Left colon (tissue), 2 donors: ENCODE results near the gene TMEM182. TPM values are rescaled to one million over a fixed set of nuclear protein-coding genes. Genes with fewer than 3 reads are reported as not detected.

Source experiments
- ATAC-seq: fragments of 200-7000 bp; cut with Tn5 transposase; one replicate; pipeline ENCODE4 v1.9.1; 2020; ENCODE audit warnings: mild to moderate bottlenecking, moderate library complexity
- DNase-seq, 2 donors: peaks; one replicate each; pipeline ENCODE4 v3.0.0-alpha.2; 2020
- intact Hi-C, 2 donors: fragments of 100-400 bp; cut with DNase I in 1 of 2; cut with micrococcal nuclease in 1 of 2; formaldehyde crosslinking; loops; one replicate each; pipeline versions ENCODE4 v1.11.2 to v1.14.0; 2022; cut with DNase I, micrococcal nuclease
- total RNA-seq, 2 donors: library from RNA; stranded (reverse); fragmentation: NEBNext Ultra II Directional; extraction: Animal tissue kit (Norgen Biotek cat#: 25700); gene quantifications; one replicate each; pipeline ENCODE4 v1.2.1, GENCODE V29; 2021
- donor health status: DM: no; HTN: no; CAD: no.
- donor health status: DM: yes; HTN: yes; CAD: no.

TMEM182 gene
- total RNA-seq, 2 donors from 2014 or later: 2.5 to 2.6 TPM

DNA sequence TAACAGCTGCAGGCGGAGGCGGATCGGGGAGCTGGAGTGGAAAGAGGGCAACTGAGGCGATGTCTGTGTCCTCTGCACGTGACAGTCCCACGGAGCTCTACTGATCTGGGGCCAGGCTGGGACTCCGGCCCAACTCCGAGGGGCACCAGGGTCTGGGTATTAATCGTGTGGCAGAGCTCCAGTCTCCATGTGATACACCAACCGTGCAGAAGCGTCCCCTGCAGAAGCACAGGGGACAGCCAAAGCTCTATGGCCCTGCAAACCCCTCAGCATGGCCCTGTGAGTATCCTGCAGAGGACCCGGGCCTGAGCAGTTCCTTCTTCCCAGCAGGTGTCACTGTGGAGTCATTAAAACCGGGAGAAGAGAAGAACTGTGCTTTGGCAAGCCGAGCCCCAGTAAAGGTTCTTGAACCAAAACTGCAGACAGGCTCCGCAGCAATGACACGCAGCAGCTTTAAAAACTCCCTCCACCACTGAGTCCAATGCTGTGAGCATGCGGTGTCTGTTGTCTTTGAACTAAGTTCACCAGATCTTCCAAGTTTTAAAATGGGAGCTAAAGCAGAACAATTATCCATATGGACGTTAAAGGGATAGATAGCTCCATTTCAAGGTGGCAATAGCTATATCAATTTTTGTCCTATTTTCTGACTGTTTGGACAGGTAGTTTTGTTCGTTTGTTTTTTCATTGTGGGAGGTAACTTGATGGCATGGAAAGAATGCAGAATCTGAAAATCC lies 79.4 kb downstream of the TMEM182 start:
- intact Hi-C loops: no loop called here
- peak; percentile 27 to 33 for DNase-seq
- peak; percentile 68 for ATAC-seq

DNA sequence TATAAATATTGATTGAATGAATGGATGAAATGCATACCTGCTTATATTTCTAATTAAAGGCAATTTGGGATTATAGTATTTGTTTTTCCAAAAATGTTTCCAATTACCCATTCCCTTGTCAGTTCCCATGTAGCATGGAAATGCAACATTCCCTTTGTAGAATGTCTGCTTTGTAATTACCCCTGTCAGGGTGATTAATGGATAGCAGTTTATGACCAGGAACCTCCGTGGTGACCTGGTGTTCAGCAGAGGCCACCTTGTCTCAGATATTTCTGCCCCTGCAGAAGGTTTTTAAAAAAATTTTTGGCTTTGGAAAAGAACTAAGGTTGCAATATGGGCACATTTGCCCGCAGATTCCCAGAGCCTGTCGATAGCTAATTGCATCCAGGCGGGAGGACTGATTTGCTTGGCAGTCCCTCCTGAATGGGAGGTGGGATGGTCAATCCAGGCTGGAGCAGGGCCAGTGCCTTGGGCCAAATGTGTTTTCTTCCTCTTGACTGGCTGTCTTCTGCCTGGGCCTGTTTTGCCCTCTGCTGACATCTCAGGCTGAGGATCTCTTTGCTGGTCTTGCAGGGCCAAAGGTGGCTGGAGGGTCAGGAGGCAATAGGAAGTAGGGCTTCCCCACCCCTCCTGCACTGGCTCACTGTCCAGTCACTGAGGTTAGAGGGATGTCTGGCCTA lies 82.1 kb downstream of the TMEM182 start:
- ATAC-seq (no peak), DNase-seq (no peak)
- intact Hi-C loops: no loop called here

DNA sequence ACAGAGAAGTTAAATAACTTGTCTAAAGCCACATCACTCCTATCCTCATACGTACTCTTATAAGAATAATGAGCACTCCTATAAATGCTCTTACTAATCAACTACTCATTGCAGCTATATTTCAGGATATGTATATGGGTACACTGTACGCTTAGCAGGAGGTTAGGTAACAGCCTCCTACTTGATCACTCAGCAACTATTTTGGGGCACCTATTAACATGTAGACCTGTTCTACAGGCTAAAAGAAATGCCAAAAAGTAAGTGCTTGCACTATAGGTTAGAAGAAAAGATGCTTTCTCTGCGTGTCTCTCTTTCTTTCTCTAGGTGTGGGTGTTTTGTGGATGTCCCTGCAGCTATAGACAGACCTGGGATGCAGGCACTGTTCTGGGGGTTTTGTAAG lies 83.1 kb downstream of the TMEM182 start:
- intact Hi-C loops: no loop called here
- ATAC-seq (no peak), DNase-seq (no peak)

DNA sequence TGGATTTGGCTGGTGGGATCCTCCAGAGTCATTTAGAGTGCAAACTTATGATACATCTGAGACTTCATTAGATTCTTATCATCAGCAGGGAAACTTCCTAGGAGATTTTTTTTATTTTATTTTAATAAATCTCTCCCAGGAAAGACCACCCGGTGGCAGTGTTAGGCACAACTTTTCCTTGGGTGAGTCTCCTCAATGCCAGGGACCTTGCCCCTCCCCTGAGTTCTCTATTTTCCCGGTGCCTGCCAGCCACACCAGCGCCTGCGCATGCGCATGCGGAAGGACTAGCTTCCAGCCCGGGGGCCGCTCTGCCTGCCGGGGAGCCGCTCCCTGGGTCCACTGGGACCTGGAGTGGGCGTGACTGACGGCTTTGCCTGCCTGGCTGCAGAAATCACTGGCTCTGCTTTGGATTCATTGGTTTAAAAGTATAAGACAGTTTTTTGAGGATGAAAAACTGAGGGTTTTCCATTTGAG lies 86.6 kb downstream of the TMEM182 start:
- ATAC-seq: peak; percentile 96

DNA sequence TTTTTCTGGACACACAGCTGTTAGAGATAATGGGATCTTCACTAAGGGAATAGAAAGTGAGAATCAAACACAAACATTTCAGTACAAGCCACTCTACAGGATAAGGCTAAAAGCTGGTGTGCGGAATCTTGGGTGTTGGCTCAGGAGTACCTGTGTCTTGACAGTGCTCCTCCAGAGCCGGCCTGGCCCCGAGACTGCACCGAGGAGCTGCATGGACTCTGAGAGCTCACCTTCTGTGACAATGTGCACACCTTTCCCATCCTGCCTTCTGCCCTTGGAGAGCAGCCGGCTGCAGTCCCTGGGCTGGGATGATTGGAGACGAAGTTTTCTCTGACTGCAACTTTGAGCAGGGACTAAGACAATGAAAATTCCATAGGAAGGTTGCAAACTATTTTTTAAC lies 89.1 kb downstream of the TMEM182 start:
- intact Hi-C loops: no loop called here
- DNase-seq: no peak

More for the DNA sequence above, 86.6 kb downstream of the TMEM182 start:
- intact Hi-C loops: no loop called here
- peak; percentile 59 to 77 for DNase-seq

DNA sequence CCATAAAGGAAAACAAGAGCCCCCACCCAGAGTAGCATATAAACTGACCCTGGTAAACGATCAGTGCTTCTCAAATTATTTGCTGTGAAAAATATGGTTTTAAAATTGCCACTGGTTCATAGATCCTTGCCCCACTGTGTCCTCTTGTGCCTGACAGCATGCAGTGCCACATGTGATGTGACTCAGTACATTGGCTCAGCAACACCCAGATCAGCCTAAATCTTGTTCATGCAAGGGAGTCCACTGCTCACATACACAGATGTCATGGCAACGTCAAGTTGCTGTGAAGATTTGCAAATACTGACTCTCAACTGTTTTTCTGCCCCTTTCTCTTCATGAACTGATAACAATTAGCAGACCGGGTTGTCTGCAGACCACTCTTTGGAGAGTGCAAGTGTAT lies 91.0 kb downstream of the TMEM182 start:
- DNase-seq: no peak
- ATAC-seq: no peak
- intact Hi-C loops: no loop called here

More for the DNA sequence above, 89.1 kb downstream of the TMEM182 start:
- no peak for ATAC-seq

Other genes starting within 250 kb of the TMEM182 start
- gene SLC9A2, start 142.5 kb upstream of the TMEM182 start, total RNA-seq: 10 to 100 TPM; 75.2 to 81.1 TPM